Measurements from ENCODE around the gene TMEM198.

DNA sequence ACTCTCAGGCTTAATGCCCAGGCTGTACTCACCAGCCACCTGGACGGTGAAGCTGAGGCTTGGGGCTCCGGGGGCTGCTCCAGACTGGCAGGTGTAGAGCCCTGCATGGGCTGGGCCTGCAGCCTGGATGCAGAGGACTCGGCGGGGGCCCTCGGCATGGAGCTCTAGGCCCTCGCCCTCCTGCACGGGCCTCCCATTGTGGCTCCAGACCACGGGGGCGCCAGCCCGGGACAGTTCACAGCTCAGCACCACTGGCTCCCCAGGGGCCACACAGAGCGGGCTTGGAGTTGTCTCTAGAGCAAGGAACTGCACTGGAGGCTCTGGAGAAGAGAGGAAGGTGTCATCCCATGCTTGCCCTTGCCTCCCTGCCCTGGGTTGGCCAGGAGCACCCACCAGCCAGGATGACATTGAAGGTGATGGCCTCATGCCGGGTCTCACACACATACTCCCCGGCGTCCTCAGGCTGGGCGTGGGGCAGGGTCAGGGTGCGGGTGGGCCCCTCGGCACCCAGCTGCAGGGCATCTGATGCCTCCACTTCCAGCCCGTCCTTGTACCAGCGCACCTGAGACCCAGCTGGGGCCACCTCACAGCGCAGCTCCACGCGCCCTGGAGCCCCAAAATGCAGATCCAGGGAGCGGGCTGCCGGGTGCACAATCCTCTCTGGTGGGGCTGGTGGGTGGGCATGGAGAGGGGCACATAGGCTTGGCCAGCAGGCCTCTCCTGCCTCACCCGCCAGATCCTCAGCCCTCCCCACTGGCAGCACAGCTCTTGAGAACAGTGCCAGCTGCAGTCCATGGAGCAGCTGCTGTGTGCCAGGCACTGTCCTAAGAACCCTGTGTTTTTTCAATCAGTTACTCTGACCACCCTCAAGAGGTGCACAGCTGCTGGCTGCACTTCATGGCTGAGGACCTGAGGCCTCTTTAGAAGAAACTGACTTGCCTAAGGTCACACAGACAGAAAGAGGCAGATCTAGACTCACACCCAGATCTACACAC, 14.3 kb downstream of the TMEM198 start:
- TF ChIP-seq POLR2A (IDR thresholded peaks at IDR 0.05; ENCODE audit: low read depth, low read length): no peak
- TF ChIP-seq SPI1 (IDR thresholded peaks at IDR 0.05; ENCODE audit: low read depth, low read length): no peak

Data from GM12891 (cell line).